ENCODE results near the gene FGFR2.

The FGFR2 gene

DNA sequence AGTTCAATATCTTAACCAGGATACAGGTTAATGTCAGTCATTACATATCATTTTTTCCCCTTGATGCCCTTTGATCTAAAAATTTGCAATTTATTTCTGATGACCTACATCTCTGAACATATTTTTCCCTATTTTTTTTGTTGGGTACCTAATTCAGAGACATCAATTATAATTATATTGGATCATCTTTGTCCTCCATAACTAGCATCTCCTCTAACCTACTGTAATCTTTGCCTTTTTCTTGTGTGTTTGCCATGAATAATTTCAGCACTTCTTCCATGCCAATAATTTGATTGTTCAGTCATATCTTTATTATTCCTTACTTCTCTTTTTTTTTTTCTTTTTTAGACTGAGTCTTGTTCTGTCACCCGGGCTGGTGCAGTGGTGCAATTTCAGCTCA is 39.2 kb upstream of the FGFR2 start:
- in situ Hi-C loops (cut with MboI; ENCODE audit: low pct_unique_long_range_greater_than_20kb, low sequenced_read_pairs, unreplicated experiment), result no loop called here
- TF ChIP-seq, protein P1, sequence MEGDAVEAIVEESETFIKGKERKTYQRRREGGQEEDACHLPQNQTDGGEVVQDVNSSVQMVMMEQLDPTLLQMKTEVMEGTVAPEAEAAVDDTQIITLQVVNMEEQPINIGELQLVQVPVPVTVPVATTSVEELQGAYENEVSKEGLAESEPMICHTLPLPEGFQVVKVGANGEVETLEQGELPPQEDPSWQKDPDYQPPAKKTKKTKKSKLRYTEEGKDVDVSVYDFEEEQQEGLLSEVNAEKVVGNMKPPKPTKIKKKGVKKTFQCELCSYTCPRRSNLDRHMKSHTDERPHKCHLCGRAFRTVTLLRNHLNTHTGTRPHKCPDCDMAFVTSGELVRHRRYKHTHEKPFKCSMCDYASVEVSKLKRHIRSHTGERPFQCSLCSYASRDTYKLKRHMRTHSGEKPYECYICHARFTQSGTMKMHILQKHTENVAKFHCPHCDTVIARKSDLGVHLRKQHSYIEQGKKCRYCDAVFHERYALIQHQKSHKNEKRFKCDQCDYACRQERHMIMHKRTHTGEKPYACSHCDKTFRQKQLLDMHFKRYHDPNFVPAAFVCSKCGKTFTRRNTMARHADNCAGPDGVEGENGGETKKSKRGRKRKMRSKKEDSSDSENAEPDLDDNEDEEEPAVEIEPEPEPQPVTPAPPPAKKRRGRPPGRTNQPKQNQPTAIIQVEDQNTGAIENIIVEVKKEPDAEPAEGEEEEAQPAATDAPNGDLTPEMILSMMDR (IDR thresholded peaks at IDR 0.05; ENCODE audit: extremely low read depth, insufficient read depth, missing control alignments), result no peak
- no peak for DNase-seq (ENCODE audit: low spot score)

DNA sequence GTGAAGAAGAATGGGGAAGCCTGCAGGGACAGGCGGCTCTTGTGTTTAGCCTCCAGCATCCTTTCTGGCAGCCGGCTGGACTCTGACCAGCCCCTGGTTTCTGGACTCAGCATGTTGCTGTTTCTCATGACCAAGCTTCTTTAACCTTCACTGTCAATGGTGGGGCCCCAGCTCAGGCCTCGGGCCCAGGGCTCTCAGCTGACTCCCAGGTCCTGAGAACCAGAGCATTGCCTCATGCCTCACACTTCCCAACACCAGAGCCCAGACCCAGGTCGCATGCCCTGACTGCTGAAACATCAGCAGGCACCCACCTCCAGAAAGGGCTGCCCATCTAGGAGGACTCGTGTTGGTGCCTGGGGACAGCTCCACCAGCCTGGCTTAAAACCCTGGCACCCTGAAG is 34.8 kb upstream of the FGFR2 start:
- DNase-seq (ENCODE audit: low spot score), result no peak
- TF ChIP-seq, protein P1 (IDR thresholded peaks at IDR 0.05; ENCODE audit: extremely low read depth, insufficient read depth, missing control alignments), result no peak
- in situ Hi-C loops (cut with MboI; ENCODE audit: low pct_unique_long_range_greater_than_20kb, low sequenced_read_pairs, unreplicated experiment), result no loop called here

DNA sequence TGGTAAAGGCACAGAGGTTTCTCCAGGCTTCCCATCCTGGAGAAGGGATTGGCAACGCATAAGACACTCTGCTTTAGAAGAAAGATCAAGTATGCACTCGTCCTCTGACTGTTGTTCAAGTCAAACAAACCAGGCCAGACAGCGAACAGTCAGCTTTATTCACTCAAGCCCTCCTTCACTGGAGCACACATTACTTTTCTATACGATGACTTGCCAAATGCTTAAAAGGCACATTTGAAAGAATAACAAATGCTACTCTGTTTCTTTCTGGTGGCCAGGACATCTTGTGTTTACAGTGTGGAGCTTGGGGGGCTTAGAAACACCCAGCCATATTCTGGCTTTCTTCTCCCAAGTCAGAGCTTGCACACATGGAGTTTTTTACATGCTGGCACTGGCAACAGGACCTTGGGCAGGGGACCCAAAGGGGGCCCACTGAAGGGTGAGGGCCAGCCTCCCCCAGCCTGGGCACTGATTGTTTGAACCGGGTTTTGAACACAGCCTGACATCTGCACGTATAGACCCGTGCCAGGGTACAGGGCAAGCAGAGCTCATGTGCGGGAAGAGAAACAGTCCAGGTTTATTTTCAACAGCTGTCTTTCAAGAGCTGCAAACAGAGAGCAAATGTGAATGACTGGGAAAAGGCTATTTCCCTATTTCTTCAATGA is 33.3 kb upstream of the FGFR2 start:
- DNase-seq (ENCODE audit: low spot score), result no peak
- TF ChIP-seq, protein P1 (IDR thresholded peaks at IDR 0.05; ENCODE audit: extremely low read depth, insufficient read depth, missing control alignments), result no peak
- in situ Hi-C loops (cut with MboI; ENCODE audit: low pct_unique_long_range_greater_than_20kb, low sequenced_read_pairs, unreplicated experiment), result no loop called here

DNA sequence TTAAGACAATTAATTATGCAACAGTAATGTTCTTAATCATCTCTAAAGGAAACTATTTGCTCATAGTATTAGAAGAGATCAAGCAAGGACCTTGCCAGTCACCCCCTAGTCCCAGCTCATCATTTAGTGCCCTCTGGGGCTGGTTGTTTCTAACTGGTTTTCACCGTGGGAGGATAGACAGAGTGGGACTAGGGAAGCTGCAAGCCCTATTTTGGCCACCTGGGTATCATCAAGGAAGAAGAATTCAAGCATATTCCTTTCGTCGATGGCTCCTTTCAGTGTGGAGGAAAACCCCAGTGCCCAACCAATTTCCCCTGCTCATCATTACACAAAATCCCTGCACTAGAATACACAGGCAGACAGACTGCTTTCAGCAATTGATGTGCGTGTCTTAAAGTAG is 30.6 kb upstream of the FGFR2 start:
- TF ChIP-seq, protein P1 (IDR thresholded peaks at IDR 0.05; ENCODE audit: extremely low read depth, insufficient read depth, missing control alignments), result no peak
- DNase-seq (ENCODE audit: low spot score), result no peak
- in situ Hi-C loops (cut with MboI; ENCODE audit: low pct_unique_long_range_greater_than_20kb, low sequenced_read_pairs, unreplicated experiment), result no loop called here

DNA sequence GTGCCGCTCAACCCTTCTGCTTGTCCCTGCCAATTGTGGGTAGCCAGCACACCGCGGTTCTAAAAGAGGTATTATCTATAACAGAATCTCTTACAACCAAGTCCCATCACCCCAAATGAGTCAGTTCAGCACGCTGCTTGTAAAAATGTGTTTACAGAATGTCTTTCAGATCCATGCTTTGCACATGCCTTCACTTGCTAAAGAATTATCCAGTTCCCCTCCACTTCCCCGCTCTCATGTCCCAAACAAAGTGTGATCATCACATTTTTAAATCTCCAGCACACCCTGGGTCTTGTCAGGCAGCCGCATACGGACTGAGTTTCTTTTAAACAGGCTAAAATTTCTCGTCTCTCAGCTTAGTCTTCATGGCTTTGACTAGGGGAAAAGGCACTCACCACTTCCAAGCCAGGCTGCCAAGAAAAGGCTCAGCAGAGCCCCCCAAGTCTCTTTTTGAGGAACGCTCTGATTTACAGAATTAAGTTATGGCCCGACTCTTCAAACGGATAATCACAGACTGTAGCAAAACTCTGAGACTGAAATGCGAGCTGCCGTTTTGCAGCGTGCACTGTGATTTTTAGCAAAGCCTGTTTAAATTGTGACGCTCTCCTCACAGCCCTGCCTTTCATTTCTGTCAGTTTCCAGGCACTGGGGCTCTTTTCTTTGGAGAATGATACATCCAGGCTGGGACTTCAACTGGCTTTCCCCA is 29.8 kb upstream of the FGFR2 start:
- TF ChIP-seq, protein P1 (IDR thresholded peaks at IDR 0.05; ENCODE audit: extremely low read depth, insufficient read depth, missing control alignments), result no peak
- no peak for DNase-seq (ENCODE audit: low spot score)
- in situ Hi-C loops (cut with MboI; ENCODE audit: low pct_unique_long_range_greater_than_20kb, low sequenced_read_pairs, unreplicated experiment), result no loop called here

DNA sequence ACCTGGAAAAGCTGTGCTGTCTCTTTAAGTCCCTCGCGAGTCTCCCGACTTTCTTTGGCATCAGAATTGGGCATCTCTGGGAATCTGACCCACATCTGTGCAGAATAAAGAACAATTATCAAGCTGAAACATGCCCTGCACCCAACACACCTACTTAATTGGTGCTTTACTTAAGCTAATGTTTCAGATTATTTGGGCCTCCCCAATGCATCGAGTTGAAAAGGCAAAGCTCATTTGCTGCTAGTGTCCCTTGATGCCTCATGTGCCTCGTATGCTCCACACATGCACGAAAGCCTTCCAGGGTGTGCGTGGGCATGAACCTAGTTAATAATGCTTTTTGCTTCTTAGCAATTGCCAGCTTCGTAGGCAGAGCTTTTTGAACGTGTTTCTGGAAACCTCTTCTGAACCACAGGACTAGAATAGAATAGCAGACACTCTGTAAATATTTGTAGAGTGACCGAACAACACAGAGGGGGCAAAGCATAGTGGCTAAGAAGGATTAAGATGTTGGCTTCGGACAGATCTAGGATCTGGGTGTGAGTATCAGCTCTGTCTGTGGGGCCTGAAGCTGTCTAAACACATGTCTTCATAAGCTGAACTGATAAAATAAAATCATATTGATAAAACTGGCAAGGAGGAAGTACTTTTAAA is 26.7 kb upstream of the FGFR2 start:
- TF ChIP-seq, protein P1 (IDR thresholded peaks at IDR 0.05; ENCODE audit: extremely low read depth, insufficient read depth, missing control alignments), result no peak
- in situ Hi-C loops (cut with MboI; ENCODE audit: low pct_unique_long_range_greater_than_20kb, low sequenced_read_pairs, unreplicated experiment), result no loop called here
- no peak for DNase-seq (ENCODE audit: low spot score)

All from GM13977 (cell line).